ENCODE measurements around the gene DEPDC4. TPM values are rescaled to one million over a fixed set of nuclear protein-coding genes. Genes with fewer than 3 reads are reported as not detected.

Gene DEPDC4
- total RNA-seq, 1 donor from 2014 or later = 1.7 TPM

GRCh38 chr12:100273782-100274181, 6.9 kb upstream of the DEPDC4 start:
- DNase-seq (ENCODE audit: low read depth) (no peak), FAIRE-seq (no peak)
- H3K9me3 Mint-ChIP-seq (ENCODE audit: unreplicated experiment) = no peaks in the 10 kb centered on the region

GRCh38 chr12:100268835-100269564, 2.1 kb upstream of the DEPDC4 start:
- H3K79me2 ChIP-seq (ENCODE audit: insufficient read depth, low read length) = peaks cover 66% of the 10 kb centered on the region
- Mint-ChIP-seq H3K4me1 (ENCODE audit: low read depth, unreplicated experiment) (peaks cover 5% of the 10 kb centered on the region), H3K36me3 (ENCODE audit: low read depth, unreplicated experiment) (no peaks in the 10 kb centered on the region), H3K27ac (ENCODE audit: unreplicated experiment) (peak overlapping the region; percentile 30), H3K4me3 (ENCODE audit: unreplicated experiment) (peak overlapping the region; percentile 97), H3K27me3 (ENCODE audit: low read depth, unreplicated experiment) (no peaks in the 10 kb centered on the region), H3K9me3 (ENCODE audit: unreplicated experiment) (no peaks in the 10 kb centered on the region)
- peak overlapping the region; percentile 85 for H3K4me2 ChIP-seq (ENCODE audit: low read length)
- DNase-seq (ENCODE audit: low read depth) = peak; percentile 33
- H3K36me3 ChIP-seq (ENCODE audit: insufficient read depth, low read length) = no peaks in the 10 kb centered on the region
- H3K9ac ChIP-seq (ENCODE audit: low read length) = peak overlapping the region; percentile 92
- peaks cover 12% of the 10 kb centered on the region for H3K4me1 ChIP-seq (ENCODE audit: insufficient read depth, low read length)
- FAIRE-seq = no peak
- TF ChIP-seq CTCF (IDR thresholded peaks at IDR 0.05; ENCODE audit: insufficient read depth, low read depth, low read length) (no peak), EZH2 (IDR thresholded peaks at IDR 0.05; ENCODE audit: insufficient read depth, low read length) (no peak)
- peak overlapping the region; percentile 3 for H3K27ac ChIP-seq (ENCODE audit: low read depth, low read length)
- H2AFZ ChIP-seq (ENCODE audit: low read depth, low read length) = no peak overlapping the region
- H3K27me3 ChIP-seq (ENCODE audit: insufficient read depth, low read length) = no peaks in the 10 kb centered on the region
- H3K9me3 ChIP-seq (ENCODE audit: insufficient read depth, low read depth, low read length) = no peaks in the 10 kb centered on the region
- H3K4me3 ChIP-seq (ENCODE audit: insufficient read depth, low read depth, low read length) = peak overlapping the region; percentile 76
- H4K20me1 ChIP-seq (ENCODE audit: insufficient read depth, low read length) = peaks cover 36% of the 10 kb centered on the region

More at GRCh38 chr12:100273782-100274181, 6.9 kb upstream of the DEPDC4 start:
- Histone ChIP-seq H3K9ac (ENCODE audit: low read length) (no peak overlapping the region), H3K4me3 (ENCODE audit: insufficient read depth, low read depth, low read length) (no peak overlapping the region), H3K27ac (ENCODE audit: low read depth, low read length) (no peak overlapping the region), H2AFZ (ENCODE audit: low read depth, low read length) (no peak overlapping the region), H3K4me2 (ENCODE audit: low read length) (no peak overlapping the region), H3K79me2 (ENCODE audit: insufficient read depth, low read length) (peaks cover 99% of the 10 kb centered on the region), H4K20me1 (ENCODE audit: insufficient read depth, low read length) (peaks cover 57% of the 10 kb centered on the region), H3K36me3 (ENCODE audit: insufficient read depth, low read length) (no peaks in the 10 kb centered on the region), H3K27me3 (ENCODE audit: insufficient read depth, low read length) (no peaks in the 10 kb centered on the region), H3K9me3 (ENCODE audit: insufficient read depth, low read depth, low read length) (no peaks in the 10 kb centered on the region), H3K4me1 (ENCODE audit: insufficient read depth, low read length) (peaks cover 4% of the 10 kb centered on the region)
- Mint-ChIP-seq H3K4me3 (ENCODE audit: unreplicated experiment) (no peak overlapping the region), H3K27me3 (ENCODE audit: low read depth, unreplicated experiment) (no peaks in the 10 kb centered on the region), H3K4me1 (ENCODE audit: low read depth, unreplicated experiment) (peaks cover 3% of the 10 kb centered on the region), H3K27ac (ENCODE audit: unreplicated experiment) (no peak overlapping the region), H3K36me3 (ENCODE audit: low read depth, unreplicated experiment) (no peaks in the 10 kb centered on the region)
- TF ChIP-seq EZH2 (IDR thresholded peaks at IDR 0.05; ENCODE audit: insufficient read depth, low read length) (no peak), CTCF (IDR thresholded peaks at IDR 0.05; ENCODE audit: insufficient read depth, low read depth, low read length) (no peak)

All from astrocyte (in vitro differentiated cells and primary cell).